Vagina (tissue), 2 donors: Measurements from ENCODE around the gene SRP19.

ENCODE experiments used
- CTCF ChIP-seq, 3 experiments: fragments of 450-650 bp in 2 of 3; fragments of 200-600 bp in 1 of 3; sonication (generic) in 1 of 3; IDR thresholded peaks; one replicate each; pipeline ENCODE4 v1.5.1; 2017 to 2019; ENCODE audit warnings: antibody characterized with exemption in 3 of 3, mild to moderate bottlenecking in 2 of 3, moderate library complexity in 2 of 3
- POLR2A ChIP-seq, 2 donors: fragments of 450-650 bp; IDR thresholded peaks; one replicate each; pipeline ENCODE4 v1.6.1; 2017; ENCODE audit warnings: antibody characterized with exemption in 2 of 2, mild to moderate bottlenecking in 2 of 2, moderate library complexity in 2 of 2
- POLR2AphosphoS5 ChIP-seq, 2 donors: sonication (generic); formaldehyde crosslinking; IDR thresholded peaks; one replicate each; pipeline ENCODE4 v1.9.0; 2017; ENCODE audit warnings: antibody characterized with exemption in 2 of 2, mild to moderate bottlenecking in 2 of 2, low read depth in 1 of 2; ENCODE audit not compliant: insufficient read depth in 1 of 2

GRCh38 chr5:112862085-112862484 lies 998 bp downstream of the SRP19 start:
- TF ChIP-seq CTCF (IDR thresholded peaks at IDR 0.05) (no peak), POLR2A (IDR thresholded peaks at IDR 0.05) (no peak), POLR2AphosphoS5 (IDR thresholded peaks at IDR 0.05; ENCODE audit: insufficient read depth in 1 of 2, low read depth in 1 of 2) (no peak)
